SJCRH30 (cell line): ENCODE results near the gene IGFL3. TPM values are rescaled to one million over a fixed set of nuclear protein-coding genes. Genes with fewer than 3 reads are reported as not detected.
A peak's percentile ranks its signal among the peaks of the same experiment; 100 is the strongest.

Experiments
- DNase-seq, 2 experiments: peaks; one replicate each; pipeline ENCODE4 v3.0.0-alpha.2; 2015 to 2020
- H3K27ac ChIP-seq: fragments of 250-450 bp; sonication (Bioruptor Pico); 2 replicates; pipeline ENCODE4 v1.5.1; 2020; ENCODE audit warnings: mild to moderate bottlenecking, moderate library complexity
- H3K27me3 ChIP-seq: fragments of 250-450 bp; sonication (Bioruptor Pico); 2 replicates; pipeline ENCODE4 v1.5.1; 2020; ENCODE audit warnings: mild to moderate bottlenecking, moderate library complexity
- H3K36me3 ChIP-seq: fragments of 250-450 bp; sonication (Bioruptor Pico); 2 replicates; pipeline ENCODE4 v1.5.1; 2020; ENCODE audit warnings: mild to moderate bottlenecking, moderate library complexity
- H3K4me1 ChIP-seq: fragments of 250-450 bp; sonication (Bioruptor Pico); 2 replicates; pipeline ENCODE4 v1.5.1; 2020; ENCODE audit warnings: mild to moderate bottlenecking, moderate library complexity
- H3K4me3 ChIP-seq: fragments of 250-450 bp; sonication (Bioruptor Pico); 2 replicates; pipeline ENCODE4 v1.5.1; 2020; ENCODE audit warnings: mild to moderate bottlenecking, moderate library complexity
- H3K9me3 ChIP-seq: fragments of 250-450 bp; sonication (Bioruptor Pico); replicated peaks from 2 replicates; pipeline ENCODE4 v1.5.1; 2020; ENCODE audit warnings: mild to moderate bottlenecking, moderate library complexity
- total RNA-seq: library from RNA; depleted of rRNA; stranded (reverse); fragments of >200 nt; shearing (Covaris generic); gene quantifications from 2 replicates; pipeline ENCODE4 v1.2.3, GENCODE V29; 2014

Gene IGFL3
- total RNA-seq, 1 experiment from 2014 or later, result not detected

GRCh38 chr19:46134527-46134926 lies 10.0 kb upstream of the IGFL3 start:
- no peak overlapping the region for H3K4me3 ChIP-seq
- H3K27ac ChIP-seq, result no peak overlapping the region; the same call in 1 of the 2 replicates
- H3K36me3 ChIP-seq, result no peaks in the 10 kb centered on the region
- peak; percentile 27 to 67 for DNase-seq
- peaks cover 9% of the 10 kb centered on the region for H3K9me3 ChIP-seq
- H3K4me1 ChIP-seq, result peaks cover 23% of the 10 kb centered on the region
- H3K27me3 ChIP-seq, result no peaks in the 10 kb centered on the region

- Histone ChIP-seq H3K27me3 (no peaks in the 10 kb centered on the region), H3K36me3 (no peaks in the 10 kb centered on the region), H3K4me1 (peaks cover 23% of the 10 kb centered on the region), H3K27ac (peak overlapping the region; percentile 81), H3K9me3 (peaks cover 9% of the 10 kb centered on the region), H3K4me3 (no peak overlapping the region)
- DNase-seq, result no peak
Measured at GRCh38 chr19:46133777-46134241, 9.3 kb upstream of the IGFL3 start.

- peak; percentile 82 to 93 for DNase-seq
- H3K27me3 ChIP-seq, result no peaks in the 10 kb centered on the region
- peak overlapping the region; percentile 81 for H3K27ac ChIP-seq
- no peaks in the 10 kb centered on the region for H3K36me3 ChIP-seq
- H3K4me3 ChIP-seq, result peak overlapping the region; percentile 40
- peaks cover 23% of the 10 kb centered on the region for H3K4me1 ChIP-seq
- peaks cover 9% of the 10 kb centered on the region for H3K9me3 ChIP-seq
Measured at GRCh38 chr19:46133101-46133627, 8.7 kb upstream of the IGFL3 start.

DNA sequence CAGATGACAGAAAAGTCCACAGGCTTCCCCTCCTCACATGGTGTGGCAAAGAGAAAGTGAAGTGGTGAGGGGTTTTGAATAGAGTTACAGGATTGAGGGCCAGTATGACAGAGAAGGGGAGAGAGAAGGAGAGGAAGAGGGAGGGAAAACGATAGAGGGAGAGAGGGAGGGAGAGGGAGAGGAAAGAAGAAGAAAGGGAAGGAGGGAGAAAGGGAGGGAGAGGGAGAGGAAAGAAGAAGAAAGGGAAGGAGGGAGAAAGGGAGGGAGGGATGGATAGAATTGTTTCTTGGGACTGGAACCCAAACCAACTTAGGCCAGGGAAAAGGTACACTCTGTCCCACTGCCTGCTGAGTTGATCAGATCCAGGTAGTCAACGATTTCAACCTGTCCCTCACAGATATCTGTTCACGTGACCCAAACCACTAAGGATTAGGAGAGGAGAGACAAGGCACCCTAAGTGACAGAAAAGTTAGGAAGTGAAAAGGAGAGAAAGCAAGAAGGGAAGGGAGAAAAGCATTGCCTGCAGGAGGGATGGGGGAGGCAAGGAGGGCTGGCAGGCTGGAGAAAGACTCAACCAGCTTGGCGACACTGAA lies 8.1 kb upstream of the IGFL3 start:
- H3K9me3 ChIP-seq, result peaks cover 9% of the 10 kb centered on the region
- peak overlapping the region; percentile 40 for H3K4me3 ChIP-seq
- no peak for DNase-seq
- peak overlapping the region; percentile 81 for H3K27ac ChIP-seq
- H3K36me3 ChIP-seq, result no peaks in the 10 kb centered on the region
- H3K27me3 ChIP-seq, result no peaks in the 10 kb centered on the region
- peaks cover 23% of the 10 kb centered on the region for H3K4me1 ChIP-seq

DNA sequence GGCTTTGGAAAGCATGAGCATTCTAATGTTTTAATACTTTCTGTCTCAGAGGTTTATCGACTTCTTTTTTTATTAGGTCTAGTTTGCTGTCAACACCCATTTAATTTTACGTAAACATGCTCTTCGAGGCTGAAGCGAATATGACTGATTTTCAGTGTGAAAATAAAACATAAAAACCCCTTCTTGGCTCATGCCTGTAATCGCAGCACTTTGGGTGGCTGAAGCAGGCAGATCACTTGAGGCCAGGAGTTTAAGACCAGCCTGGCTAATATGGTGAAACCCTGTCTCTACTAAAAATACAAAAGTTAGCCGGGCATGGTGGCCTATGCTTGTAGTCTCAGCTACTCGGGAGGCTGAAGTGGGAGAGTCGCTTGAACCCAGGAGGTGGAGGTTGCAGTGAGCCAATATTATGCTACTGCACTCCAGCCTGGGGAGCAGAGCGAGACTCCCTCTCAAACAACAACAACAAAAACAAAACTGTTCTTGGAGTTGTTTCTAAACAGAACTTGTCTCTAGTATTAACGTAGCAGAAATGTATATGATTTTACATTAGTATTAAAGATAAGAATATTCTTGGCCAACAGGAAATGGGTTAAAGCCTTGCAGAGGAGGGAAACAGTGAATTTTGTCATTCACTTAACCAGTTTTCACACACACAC lies 7.1 kb upstream of the IGFL3 start:
- no peaks in the 10 kb centered on the region for H3K36me3 ChIP-seq
- H3K4me1 ChIP-seq, result peaks cover 23% of the 10 kb centered on the region
- DNase-seq, result no peak
- H3K9me3 ChIP-seq, result peaks cover 9% of the 10 kb centered on the region
- H3K27ac ChIP-seq, result no peak overlapping the region
- H3K27me3 ChIP-seq, result no peaks in the 10 kb centered on the region
- no peak overlapping the region for H3K4me3 ChIP-seq

DNA sequence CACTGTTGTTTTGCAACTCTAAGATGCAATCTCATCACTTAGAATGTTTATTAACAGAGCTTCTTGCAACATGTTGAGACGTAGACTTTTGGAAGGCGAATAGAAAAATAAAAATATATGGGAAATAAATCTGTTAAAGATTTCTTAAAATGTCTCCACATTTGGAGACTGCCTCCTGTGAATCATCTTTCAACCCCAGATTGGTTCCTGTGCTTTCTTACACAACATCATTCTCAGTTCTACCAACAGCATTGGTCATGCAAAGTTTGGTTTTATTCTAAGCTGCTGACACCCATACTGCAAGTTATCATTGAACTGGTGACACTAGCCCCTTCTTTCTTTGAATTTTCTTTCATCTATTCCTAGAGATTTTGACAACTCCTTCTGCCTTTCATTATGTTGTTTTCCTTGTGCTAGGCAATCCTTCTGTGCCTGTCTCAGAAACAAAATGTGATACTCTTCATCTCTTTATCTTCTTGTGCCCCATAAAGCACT lies 1.6 kb upstream of the IGFL3 start:
- Histone ChIP-seq H3K4me3 (no peak overlapping the region), H3K27ac (no peak overlapping the region), H3K27me3 (no peaks in the 10 kb centered on the region), H3K36me3 (no peaks in the 10 kb centered on the region), H3K9me3 (no peaks in the 10 kb centered on the region), H3K4me1 (no peaks in the 10 kb centered on the region)
- no peak for DNase-seq

GRCh38 chr19:46125447-46125846 lies 959 bp upstream of the IGFL3 start:
- Histone ChIP-seq H3K4me3 (no peak overlapping the region), H3K27me3 (0 out of 2 replicates have a peak, but pooled peaks cover 2% of the 10 kb centered on the region), H3K4me1 (no peaks in the 10 kb centered on the region), H3K27ac (no peak overlapping the region), H3K9me3 (no peaks in the 10 kb centered on the region), H3K36me3 (no peaks in the 10 kb centered on the region)
- DNase-seq, result no peak

DNA sequence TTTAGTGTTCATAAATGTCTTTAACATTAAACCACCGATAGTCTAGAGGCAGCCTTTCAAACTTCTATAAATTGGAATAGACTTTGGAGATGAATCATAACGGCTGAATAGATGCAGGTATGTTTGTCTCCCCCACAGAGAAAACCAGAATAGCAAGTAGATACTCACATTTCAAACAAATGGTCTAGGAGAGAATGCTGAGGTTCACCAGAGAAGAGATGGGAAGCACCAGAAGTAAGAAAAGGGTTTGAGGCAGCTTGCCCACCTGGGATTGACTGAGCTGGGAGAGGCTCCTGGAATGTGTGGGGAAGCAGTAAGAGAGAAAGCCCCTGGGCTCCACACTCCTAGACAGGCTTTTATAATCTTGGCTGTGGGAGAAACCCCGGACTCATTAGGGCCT lies 6.4 kb downstream of the IGFL3 start:
- peaks cover 2% of the 10 kb centered on the region; the same call in 1 of the 2 replicates for H3K27me3 ChIP-seq
- DNase-seq, result no peak
- no peak overlapping the region for H3K27ac ChIP-seq
- H3K4me3 ChIP-seq, result no peak overlapping the region
- no peaks in the 10 kb centered on the region for H3K36me3 ChIP-seq
- no peaks in the 10 kb centered on the region for H3K4me1 ChIP-seq
- H3K9me3 ChIP-seq, result no peaks in the 10 kb centered on the region; the same call in 1 of the 2 replicates

DNA sequence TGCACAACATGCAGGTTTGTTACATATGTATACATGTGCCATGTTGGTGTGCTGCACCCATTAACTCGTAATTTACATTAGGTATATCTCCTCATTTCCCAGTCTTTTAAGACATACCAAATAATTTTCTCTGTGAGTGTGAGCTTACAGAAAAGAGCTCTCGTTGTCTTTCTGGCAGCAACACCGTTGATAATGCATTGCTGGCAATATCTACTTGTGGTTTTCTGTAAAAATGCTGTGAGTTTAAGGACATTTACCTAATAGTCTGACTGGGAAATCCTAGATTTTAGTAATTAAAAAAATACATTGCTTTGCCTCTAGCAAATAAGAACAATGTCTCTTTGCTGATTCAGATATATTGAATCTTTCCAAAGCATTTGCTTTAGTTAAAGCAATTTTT lies 8.4 kb downstream of the IGFL3 start:
- H3K9me3 ChIP-seq, result no peaks in the 10 kb centered on the region; the same call in 1 of the 2 replicates
- DNase-seq, result no peak
- H3K27ac ChIP-seq, result no peak overlapping the region
- no peaks in the 10 kb centered on the region for H3K4me1 ChIP-seq
- H3K36me3 ChIP-seq, result no peaks in the 10 kb centered on the region
- peaks cover 2% of the 10 kb centered on the region; the same call in 1 of the 2 replicates for H3K27me3 ChIP-seq
- H3K4me3 ChIP-seq, result no peak overlapping the region

DNA sequence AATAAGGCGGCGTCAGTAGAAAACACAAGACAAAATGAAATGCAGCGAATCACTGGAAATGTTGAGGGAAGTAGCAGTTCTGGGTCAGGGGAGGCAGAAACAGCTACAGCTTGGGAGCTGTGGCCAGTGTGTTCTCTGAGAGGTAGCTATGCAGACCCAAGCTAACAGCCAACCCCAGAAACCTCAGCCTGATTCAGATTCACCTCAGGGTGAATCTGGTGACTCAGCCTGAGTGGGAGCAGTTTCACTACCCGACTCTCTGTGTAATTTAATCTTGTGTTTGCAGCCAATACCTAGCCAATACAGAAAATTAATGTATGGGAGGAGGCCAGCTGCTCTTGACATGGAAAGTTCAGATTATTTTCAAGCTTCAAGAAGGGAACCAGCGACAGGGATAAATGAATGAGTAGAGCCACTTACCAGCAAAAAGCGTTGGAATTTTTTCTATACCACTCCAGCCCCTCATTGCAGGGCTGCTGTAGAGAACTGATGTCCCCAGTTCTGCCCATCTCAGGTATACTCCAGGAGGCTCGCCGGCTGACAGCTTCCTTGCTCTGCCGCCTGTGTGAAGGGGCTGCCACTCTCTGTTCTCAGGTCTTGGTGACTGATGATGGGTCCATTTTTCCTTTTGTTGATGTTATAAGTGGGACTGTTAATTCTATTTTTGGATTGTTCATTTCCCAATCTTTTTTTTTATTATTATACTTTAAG lies 8.9 kb downstream of the IGFL3 start:
- H3K4me1 ChIP-seq, result no peaks in the 10 kb centered on the region
- no peaks in the 10 kb centered on the region; the same call in 1 of the 2 replicates for H3K9me3 ChIP-seq
- H3K4me3 ChIP-seq, result no peak overlapping the region
- H3K27me3 ChIP-seq, result peaks cover 4% of the 10 kb centered on the region
- H3K27ac ChIP-seq, result no peak overlapping the region
- no peaks in the 10 kb centered on the region for H3K36me3 ChIP-seq
- DNase-seq, result peak; percentile 9 to 30

- Histone ChIP-seq H3K4me3 (no peak overlapping the region), H3K27ac (no peak overlapping the region), H3K9me3 (no peaks in the 10 kb centered on the region), H3K27me3 (peaks cover 8% of the 10 kb centered on the region), H3K4me1 (no peaks in the 10 kb centered on the region), H3K36me3 (no peaks in the 10 kb centered on the region)
- no peak for DNase-seq
Measured at GRCh38 chr19:46113726-46114125, 10.8 kb downstream of the IGFL3 start.

- Histone ChIP-seq H3K27me3 (peaks cover 8% of the 10 kb centered on the region), H3K4me1 (no peaks in the 10 kb centered on the region), H3K4me3 (no peak overlapping the region), H3K27ac (no peak overlapping the region), H3K9me3 (no peaks in the 10 kb centered on the region), H3K36me3 (no peaks in the 10 kb centered on the region)
- DNase-seq, result no peak
Measured at GRCh38 chr19:46112527-46112926, 12.0 kb downstream of the IGFL3 start.

DNA sequence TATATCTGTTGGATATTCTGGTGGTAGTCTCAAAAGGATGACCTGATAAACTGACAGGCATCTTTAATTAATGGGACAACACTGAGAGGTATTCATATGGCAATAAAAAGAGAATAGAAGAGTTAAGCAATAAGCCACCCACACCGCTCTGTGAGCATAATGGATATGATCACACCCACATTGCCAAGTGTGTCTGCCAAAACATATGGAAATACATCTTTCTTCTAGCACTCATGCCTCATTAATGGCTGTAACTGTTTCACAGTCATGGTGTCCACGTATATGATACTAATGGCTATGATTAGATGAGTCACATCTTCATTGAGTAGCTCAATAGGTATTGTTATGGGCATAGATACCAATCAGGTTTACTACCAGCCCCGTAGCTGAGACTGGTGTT lies 13.1 kb downstream of the IGFL3 start:
- Histone ChIP-seq H3K4me1 (no peaks in the 10 kb centered on the region), H3K9me3 (no peaks in the 10 kb centered on the region), H3K27ac (no peak overlapping the region), H3K36me3 (no peaks in the 10 kb centered on the region), H3K4me3 (no peak overlapping the region), H3K27me3 (peaks cover 8% of the 10 kb centered on the region)
- DNase-seq, result no peak

GRCh38 chr19:46109876-46110275 lies 14.6 kb downstream of the IGFL3 start:
- no peaks in the 10 kb centered on the region for H3K4me1 ChIP-seq
- H3K9me3 ChIP-seq, result no peaks in the 10 kb centered on the region
- peaks cover 8% of the 10 kb centered on the region for H3K27me3 ChIP-seq
- no peak for DNase-seq
- no peaks in the 10 kb centered on the region for H3K36me3 ChIP-seq
- no peak overlapping the region for H3K4me3 ChIP-seq
- no peak overlapping the region for H3K27ac ChIP-seq

DNA sequence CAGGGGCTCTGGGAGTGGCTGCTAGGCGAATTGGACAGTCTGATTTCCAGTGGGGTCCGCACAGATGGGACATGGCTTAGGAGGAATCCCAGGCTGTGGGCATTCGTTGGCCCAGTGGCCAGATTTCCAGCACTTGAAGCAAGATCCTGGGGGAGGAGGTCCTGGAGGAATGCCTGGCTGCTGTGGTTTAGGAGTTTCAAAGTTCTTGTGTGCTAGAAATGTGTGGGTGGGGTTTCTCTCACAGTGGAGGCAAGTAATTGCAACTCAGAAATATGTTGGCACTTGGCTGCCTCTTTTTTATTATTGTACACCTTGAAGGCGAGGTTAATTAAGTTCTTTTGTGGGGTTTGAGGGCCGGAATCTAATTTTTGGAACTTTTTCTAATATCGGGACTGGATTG lies 17.1 kb downstream of the IGFL3 start:
- Histone ChIP-seq H3K27me3 (peaks cover 8% of the 10 kb centered on the region), H3K9me3 (no peaks in the 10 kb centered on the region), H3K27ac (no peak overlapping the region), H3K36me3 (no peaks in the 10 kb centered on the region), H3K4me1 (no peaks in the 10 kb centered on the region), H3K4me3 (no peak overlapping the region)
- DNase-seq, result no peak
